Measurements from ENCODE around the gene BACH1.
A peak's percentile ranks its signal among the peaks of the same experiment; 100 is the strongest.

Gene BACH1

GRCh38 chr21:29330797-29331196 is 32.1 kb downstream of the BACH1 start:
- TF ChIP-seq CTCF (IDR thresholded peaks at IDR 0.05; ENCODE audit: low read depth, low read length), result no peak
- no peak for DNase-seq (ENCODE audit: low read depth in 2 of 2)
- no peak overlapping the region for H3K4me3 ChIP-seq (replicated peaks in 1 of 2; ENCODE audit: low read depth in 2 of 2, low read length in 2 of 2)

- no peak for TF ChIP-seq CTCF (IDR thresholded peaks at IDR 0.05; ENCODE audit: low read depth, low read length)
- peak; percentile 39 to 81 for DNase-seq (ENCODE audit: low read depth in 2 of 2)
- H3K4me3 ChIP-seq (replicated peaks in 1 of 2; ENCODE audit: low read depth in 2 of 2, low read length in 2 of 2), result no peak overlapping the region
Measured at GRCh38 chr21:29332461-29333362, 34.0 kb downstream of the BACH1 start.

- no peak overlapping the region for H3K4me3 ChIP-seq (replicated peaks in 1 of 2; ENCODE audit: low read depth in 2 of 2, low read length in 2 of 2)
- DNase-seq (ENCODE audit: low read depth in 2 of 2), result no peak
- no peak for TF ChIP-seq CTCF (IDR thresholded peaks at IDR 0.05; ENCODE audit: low read depth, low read length)
Measured at GRCh38 chr21:29333406-29333805, 34.7 kb downstream of the BACH1 start.

- TF ChIP-seq CTCF (IDR thresholded peaks at IDR 0.05; ENCODE audit: low read depth, low read length), result no peak
- DNase-seq (ENCODE audit: low read depth in 2 of 2), result peak; percentile 73 to 91
- H3K4me3 ChIP-seq (replicated peaks in 1 of 2; ENCODE audit: low read depth in 2 of 2, low read length in 2 of 2), result no peak overlapping the region
Measured at GRCh38 chr21:29334717-29335428, 36.2 kb downstream of the BACH1 start.

- peak; percentile 39 to 68 for DNase-seq (ENCODE audit: low read depth in 2 of 2)
- H3K4me3 ChIP-seq (replicated peaks in 1 of 2; ENCODE audit: low read depth in 2 of 2, low read length in 2 of 2), result no peak overlapping the region
- TF ChIP-seq CTCF (IDR thresholded peaks at IDR 0.05; ENCODE audit: low read depth, low read length), result no peak
Measured at GRCh38 chr21:29335720-29336119, 37.0 kb downstream of the BACH1 start.

- TF ChIP-seq CTCF (IDR thresholded peaks at IDR 0.05; ENCODE audit: low read depth, low read length), result no peak
- H3K4me3 ChIP-seq (replicated peaks in 1 of 2; ENCODE audit: low read depth in 2 of 2, low read length in 2 of 2), result no peak overlapping the region
- DNase-seq (ENCODE audit: low read depth in 2 of 2), result no peak
Measured at GRCh38 chr21:29338256-29338655, 39.5 kb downstream of the BACH1 start.

Data from cardiac fibroblast (primary cell).